HepG2 (cell line): ENCODE measurements around the gene OR2L13. TPM values are rescaled to one million over a fixed set of nuclear protein-coding genes. Genes with fewer than 3 reads are reported as not detected.

Experiments
- ATAC-seq: fragments of 200-7000 bp; cut with Tn5 transposase; 3 replicates; pipeline ENCODE4 v1.9.1; 2020; ENCODE audit warnings: mild to moderate bottlenecking, moderate library complexity
- BruUV-seq: library from RNA; stranded (reverse); fragments of 400-500 nt; replicated peaks from 2 replicates; lab custom pipeline; 2021; lab: Mats Ljungman, UMichigan
- CTCF ChIA-PET: fragments of 300-600 bp; formaldehyde crosslinking; extraction: SDS; loops from one replicate; lab custom pipeline; 2021; ENCODE audit warnings: low total read pairs, inconsistent platforms, low intra/inter-chr PET ratio; lab: Yijun Ruan, JAX
- POLR2A ChIA-PET: fragments of 350-600 bp; sonication (Branson Sonifier 250); formaldehyde crosslinking; loops from one replicate; lab custom pipeline; 2020; ENCODE audit warnings: antibody characterized with exemption, inconsistent platforms; lab: Yijun Ruan, JAX
- DNase-seq: peaks from one replicate; pipeline ENCODE4 v3.0.0-alpha.2; 2015; ENCODE audit warnings: low spot score
- FAIRE-seq: peaks from 3 replicates; lab custom pipeline; 2011; peaks lifted over from hg19 to GRCh38; lab: Jason Lieb, UNC
- H2AFZ ChIP-seq: one replicate; pipeline ENCODE4 v1.6.1; 2011; ENCODE audit warnings: low read length, inconsistent platforms
- H3K27ac ChIP-seq: fragments of 300-600 bp; 3 replicates; pipeline ENCODE4 v1.8.0; 2011; ENCODE audit warnings: mixed run types, mild to moderate bottlenecking, mixed read lengths, low read length, inconsistent platforms; ENCODE audit not compliant: insufficient read depth; ENCODE audit errors: extremely low read length
- H3K27me3 ChIP-seq, 2 experiments: fragments of 200-600 bp in 1 of 2; 2 replicates in 1 of 2; 3 replicates in 1 of 2; pipeline versions ENCODE4 v1.6.0 to v1.8.0; 2011; ENCODE audit warnings: low read length in 2 of 2, mild to moderate bottlenecking in 2 of 2, moderate library complexity in 2 of 2, inconsistent platforms in 1 of 2; ENCODE audit not compliant: insufficient read depth in 2 of 2, control insufficient read depth in 1 of 2
- H3K36me3 ChIP-seq, 2 experiments: fragments of 200-600 bp in 1 of 2; replicated peaks in 1 of 2; 2 replicates in 1 of 2; 3 replicates in 1 of 2; pipeline versions ENCODE4 v1.5.1 to v1.8.0; 2011; ENCODE audit warnings: low read length in 2 of 2, inconsistent platforms in 1 of 2; ENCODE audit not compliant: insufficient read depth in 2 of 2, control insufficient read depth in 1 of 2
- H3K4me1 ChIP-seq: 2 replicates; pipeline ENCODE4 v1.5.1; 2012; ENCODE audit warnings: low read length, inconsistent platforms; ENCODE audit not compliant: insufficient read depth
- H3K4me2 ChIP-seq: 2 replicates; pipeline ENCODE4 v1.6.0; 2011; ENCODE audit warnings: low read depth, low read length, inconsistent platforms
- H3K4me3 ChIP-seq, 3 experiments: fragments of 200-600 bp in 1 of 3; sonication (generic), shearing (Covaris generic) in 1 of 3; replicated peaks in 1 of 3; 2 replicates each; pipeline ENCODE4 v1.5.1; 2011 to 2016; ENCODE audit warnings: low read length in 3 of 3, inconsistent platforms in 2 of 3, low read depth in 2 of 3, mild to moderate bottlenecking in 2 of 3, control low read depth in 1 of 3, mixed read lengths in 1 of 3; ENCODE audit not compliant: insufficient read depth in 1 of 3
- H3K79me2 ChIP-seq: one replicate; pipeline ENCODE4 v1.6.1; 2011; ENCODE audit warnings: low read length, inconsistent platforms; ENCODE audit not compliant: insufficient read depth
- H3K9ac ChIP-seq: 2 replicates; pipeline ENCODE4 v1.6.0; 2011; ENCODE audit warnings: mild to moderate bottlenecking, low read depth, low read length, inconsistent platforms; ENCODE audit not compliant: insufficient read depth
- H3K9me3 ChIP-seq: 2 replicates; pipeline ENCODE4 v1.5.1; 2012; ENCODE audit warnings: mild to moderate bottlenecking, low read length
- H4K20me1 ChIP-seq: 2 replicates; pipeline ENCODE4 v1.6.0; 2011; ENCODE audit warnings: inconsistent platforms, mild to moderate bottlenecking, low read length, moderate library complexity; ENCODE audit not compliant: insufficient read depth
- ARNT ChIP-seq: fragments of 450-650 bp; IDR thresholded peaks from 2 replicates; pipeline ENCODE4 v1.6.1; 2017
- DBP ChIP-seq: sonication (generic); formaldehyde crosslinking; IDR thresholded peaks from 2 replicates; pipeline ENCODE4 v1.4.0; 2020; ENCODE audit warnings: missing genetic modification reagents; ENCODE audit errors: not compliant biosample characterization
- DRAP1 ChIP-seq: IDR thresholded peaks from 2 replicates; pipeline ENCODE4 v1.6.1; 2016; ENCODE audit warnings: missing genetic modification reagents, missing compliant biosample characterization
- FOSL2 ChIP-seq: sonication (generic); formaldehyde crosslinking; IDR thresholded peaks from 2 replicates; pipeline ENCODE4 v1.4.0; 2020; ENCODE audit warnings: missing genetic modification reagents
- FOXO1 ChIP-seq: sonication (generic); formaldehyde crosslinking; IDR thresholded peaks from 2 replicates; pipeline ENCODE4 v1.4.0; 2020; ENCODE audit warnings: missing genetic modification reagents
- FOXP1 ChIP-seq, 2 experiments: fragments of 450-650 bp in 1 of 2; IDR thresholded peaks; 2 replicates each; pipeline ENCODE4 v1.6.1; 2017 to 2018; ENCODE audit warnings: antibody characterized with exemption in 1 of 2
- KDM4B ChIP-seq: sonication (generic); formaldehyde crosslinking; IDR thresholded peaks from 2 replicates; pipeline ENCODE4 v1.4.0; 2020; ENCODE audit warnings: missing genetic modification reagents
- MAFF ChIP-seq: IDR thresholded peaks from 2 replicates; pipeline ENCODE4 v1.6.1; 2011; ENCODE audit warnings: low read depth, low read length, improper control_type of control experiment
- NFKB2 ChIP-seq: sonication (generic); formaldehyde crosslinking; IDR thresholded peaks from 2 replicates; pipeline ENCODE4 v1.4.0; 2020; ENCODE audit warnings: missing genetic modification reagents, borderline replicate concordance
- SETDB1 ChIP-seq: sonication (generic); formaldehyde crosslinking; IDR thresholded peaks from 2 replicates; pipeline ENCODE4 v1.5.1; 2020; ENCODE audit warnings: missing genetic modification reagents, mild to moderate bottlenecking, borderline replicate concordance
- SNRNP70 ChIP-seq: fragments of 200-400 bp; formaldehyde crosslinking; IDR thresholded peaks from 2 replicates; pipeline ENCODE4 v1.6.1; 2017; ENCODE audit warnings: mild to moderate bottlenecking, low read depth, low read length, moderate library complexity
- SRY ChIP-seq: sonication (generic); formaldehyde crosslinking; IDR thresholded peaks from 2 replicates; pipeline ENCODE4 v1.8.0; 2022; ENCODE audit warnings: mild to moderate bottlenecking, missing genetic modification reagents
- ZFP82 ChIP-seq: sonication (generic); formaldehyde crosslinking; IDR thresholded peaks from 2 replicates; pipeline ENCODE4 v1.5.1; 2020; ENCODE audit warnings: mild to moderate bottlenecking, missing genetic modification reagents, borderline replicate concordance
- ZFP91 ChIP-seq: sonication (generic); formaldehyde crosslinking; IDR thresholded peaks from 2 replicates; pipeline ENCODE4 v1.9.0; 2022; ENCODE audit warnings: missing genetic modification reagents, mild to moderate bottlenecking, borderline replicate concordance
- ZNF136 ChIP-seq: sonication (generic); formaldehyde crosslinking; IDR thresholded peaks from 2 replicates; pipeline ENCODE4 v1.8.1; 2022; ENCODE audit warnings: low read depth, mild to moderate bottlenecking, moderate library complexity, missing genetic modification reagents
- ZNF3 ChIP-seq: IDR thresholded peaks from 2 replicates; pipeline ENCODE4 v1.7.0; 2017; ENCODE audit warnings: inconsistent platforms
- WGBS: methylation state at CpG from one replicate; pipeline ENCODE4 v1.1.6; 2017; ENCODE audit warnings: low lambda C conversion rate; 5-methylcytosine and 5-hydroxymethylcytosine counted together
- in situ Hi-C: cut with HindIII; loops from 2 replicates; pipeline ENCODE4 v1.10.0; 2017; ENCODE audit warnings: low pct_unique_long_range_greater_than_20kb; ENCODE audit not compliant: extremely low pct_ligation_motif_present
- intact Hi-C: fragments of 100-400 bp; cut with micrococcal nuclease; formaldehyde crosslinking; loops from one replicate; pipeline ENCODE4 v1.10.0; 2022; ENCODE audit not compliant: unreplicated experiment
- polyA plus RNA-seq, 8 experiments: library from polyadenylated mRNA; depleted of rRNA in 3 of 8; stranded (reverse) in 7 of 8; unstranded in 1 of 8; fragments of >200 nt; fragmentation: Illumina TruSeq in 4 of 8; extraction: Trizol in 4 of 8; gene quantifications; 2 replicates each; pipeline versions ENCODE4 v1.2.1 to v1.2.3, GENCODE V29; 2011 to 2016; ENCODE audit warnings: low read depth in 4 of 8, missing spikeins in 1 of 8, mixed read lengths in 1 of 8; ENCODE audit not compliant: insufficient read depth in 1 of 8
- total RNA-seq, 5 experiments: library from RNA; depleted of rRNA; stranded (reverse); fragments of >200 nt; fragmentation: Illumina TruSeq; extraction: Trizol; gene quantifications; 2 replicates each; pipeline ENCODE4 v1.2.3, GENCODE V29; 2016; ENCODE audit warnings: low read depth in 1 of 5
- TF ChIP-seq, protein P1 (sequence below): sonication (generic); formaldehyde crosslinking; IDR thresholded peaks from 2 replicates; pipeline ENCODE4 v1.9.0; 2021; ENCODE audit warnings: missing genetic modification reagents, borderline replicate concordance
- TF ChIP-seq, protein P2 (sequence below): sonication (generic); formaldehyde crosslinking; IDR thresholded peaks from 2 replicates; pipeline ENCODE4 v1.4.0; 2020; ENCODE audit warnings: missing genetic modification reagents

The OR2L13 gene
- total and polyA plus RNA-seq, 2 of the 13 experiments (the other 11 are each of a cell fraction or from before 2014, with no cell fraction given): not detected

DNA sequence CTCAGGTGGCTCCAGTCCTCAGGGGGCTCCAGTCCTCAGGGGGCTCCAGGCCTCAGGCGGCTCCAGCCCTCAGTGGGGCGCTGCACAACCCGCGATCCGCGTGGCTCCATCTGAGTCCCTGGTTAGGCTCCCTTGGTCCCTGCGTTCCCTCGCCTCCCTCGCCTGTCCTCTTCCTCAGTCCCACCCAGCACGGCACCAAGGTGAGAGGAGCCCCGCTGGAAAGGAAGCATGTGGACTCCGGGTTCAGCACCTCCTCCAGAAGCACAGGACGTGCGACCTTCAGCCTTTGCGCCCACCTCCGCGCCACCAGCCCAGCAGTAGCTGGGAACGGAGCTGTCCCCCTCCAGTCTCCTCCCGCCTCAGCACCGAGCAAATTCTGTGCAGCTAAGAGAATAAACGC lies 41.8 kb downstream of the OR2L13 start (continued):
- TF ChIP-seq, protein P1, sequence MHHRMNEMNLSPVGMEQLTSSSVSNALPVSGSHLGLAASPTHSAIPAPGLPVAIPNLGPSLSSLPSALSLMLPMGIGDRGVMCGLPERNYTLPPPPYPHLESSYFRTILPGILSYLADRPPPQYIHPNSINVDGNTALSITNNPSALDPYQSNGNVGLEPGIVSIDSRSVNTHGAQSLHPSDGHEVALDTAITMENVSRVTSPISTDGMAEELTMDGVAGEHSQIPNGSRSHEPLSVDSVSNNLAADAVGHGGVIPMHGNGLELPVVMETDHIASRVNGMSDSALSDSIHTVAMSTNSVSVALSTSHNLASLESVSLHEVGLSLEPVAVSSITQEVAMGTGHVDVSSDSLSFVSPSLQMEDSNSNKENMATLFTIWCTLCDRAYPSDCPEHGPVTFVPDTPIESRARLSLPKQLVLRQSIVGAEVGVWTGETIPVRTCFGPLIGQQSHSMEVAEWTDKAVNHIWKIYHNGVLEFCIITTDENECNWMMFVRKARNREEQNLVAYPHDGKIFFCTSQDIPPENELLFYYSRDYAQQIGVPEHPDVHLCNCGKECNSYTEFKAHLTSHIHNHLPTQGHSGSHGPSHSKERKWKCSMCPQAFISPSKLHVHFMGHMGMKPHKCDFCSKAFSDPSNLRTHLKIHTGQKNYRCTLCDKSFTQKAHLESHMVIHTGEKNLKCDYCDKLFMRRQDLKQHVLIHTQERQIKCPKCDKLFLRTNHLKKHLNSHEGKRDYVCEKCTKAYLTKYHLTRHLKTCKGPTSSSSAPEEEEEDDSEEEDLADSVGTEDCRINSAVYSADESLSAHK (CRISPR knock-in tag): no peak
- no peak for TF ChIP-seq FOXO1 (CRISPR knock-in tag)
- TF ChIP-seq, protein P2, sequence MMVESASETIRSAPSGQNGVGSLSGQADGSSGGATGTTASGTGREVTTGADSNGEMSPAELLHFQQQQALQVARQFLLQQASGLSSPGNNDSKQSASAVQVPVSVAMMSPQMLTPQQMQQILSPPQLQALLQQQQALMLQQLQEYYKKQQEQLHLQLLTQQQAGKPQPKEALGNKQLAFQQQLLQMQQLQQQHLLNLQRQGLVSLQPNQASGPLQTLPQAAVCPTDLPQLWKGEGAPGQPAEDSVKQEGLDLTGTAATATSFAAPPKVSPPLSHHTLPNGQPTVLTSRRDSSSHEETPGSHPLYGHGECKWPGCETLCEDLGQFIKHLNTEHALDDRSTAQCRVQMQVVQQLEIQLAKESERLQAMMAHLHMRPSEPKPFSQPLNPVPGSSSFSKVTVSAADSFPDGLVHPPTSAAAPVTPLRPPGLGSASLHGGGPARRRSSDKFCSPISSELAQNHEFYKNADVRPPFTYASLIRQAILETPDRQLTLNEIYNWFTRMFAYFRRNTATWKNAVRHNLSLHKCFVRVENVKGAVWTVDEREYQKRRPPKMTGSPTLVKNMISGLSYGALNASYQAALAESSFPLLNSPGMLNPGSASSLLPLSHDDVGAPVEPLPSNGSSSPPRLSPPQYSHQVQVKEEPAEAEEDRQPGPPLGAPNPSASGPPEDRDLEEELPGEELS (CRISPR knock-in tag): no peak
- no peak for TF ChIP-seq DBP (CRISPR knock-in tag)

GRCh38 chr1:248140846-248141245 lies 45.9 kb downstream of the OR2L13 start:
- H3K4me3 ChIP-seq: no peak overlapping the region
- no peak overlapping the region for H2AFZ ChIP-seq
- ATAC-seq: no peak
- H3K27ac ChIP-seq: no peak overlapping the region
- no peak overlapping the region for H3K4me2 ChIP-seq
- no peak for DNase-seq
- no peaks in the 10 kb centered on the region for H3K79me2 ChIP-seq
- no peaks in the 10 kb centered on the region for H4K20me1 ChIP-seq
- no peak for FAIRE-seq
- H3K9ac ChIP-seq: no peak overlapping the region
- ChIA-PET CTCF (no interaction called here), POLR2A (no interaction called here)
- in situ Hi-C loops: no loop called here
- no TSS peak for BruUV-seq
- 0% methylated on average over 1 of the region's 1 CpG for WGBS
- peaks cover 64% of the 10 kb centered on the region for H3K9me3 ChIP-seq
- H3K36me3 ChIP-seq: no peaks in the 10 kb centered on the region
- H3K4me1 ChIP-seq: no peaks in the 10 kb centered on the region
- intact Hi-C loops: no loop called here
- no peaks in the 10 kb centered on the region for H3K27me3 ChIP-seq
- TF ChIP-seq ZFP91 (CRISPR knock-in tag) (no peak), FOXP1 (IDR thresholded peaks at IDR 0.05) (no peak), FOXP1 (CRISPR knock-in tag; IDR thresholded peaks at IDR 0.05) (no peak), SRY (CRISPR knock-in tag) (no peak), FOSL2 (CRISPR knock-in tag) (no peak), SNRNP70 (no peak), ZNF136 (CRISPR knock-in tag) (no peak), DRAP1 (no peak), ARNT (no peak), ZNF3 (CRISPR knock-in tag) (no peak), SETDB1 (CRISPR knock-in tag) (no peak), KDM4B (no peak), NFKB2 (CRISPR knock-in tag) (no peak), MAFF (no peak), ZFP82 (CRISPR knock-in tag) (no peak)
